Ovary (tissue), 10 donors: ENCODE results near the gene OR4K1. TPM values are rescaled to one million over a fixed set of nuclear protein-coding genes. Genes with fewer than 3 reads are reported as not detected.

Source experiments
- DNase-seq, 5 donors: peaks; one replicate each; pipeline ENCODE4 v3.0.0-alpha.2; 2019 to 2020
- H3K27ac ChIP-seq, 2 donors: fragments of 200-600 bp; one replicate each; pipeline versions ENCODE4 v1.5.1 to v1.8.0; 2019 to 2022
- H3K27me3 ChIP-seq: fragments of 200-600 bp; one replicate; pipeline ENCODE4 v1.8.0; 2022
- H3K36me3 ChIP-seq: fragments of 200-600 bp; sonication (generic); one replicate; pipeline ENCODE4 v1.5.1; 2019
- H3K4me1 ChIP-seq: one replicate; pipeline ENCODE4 v1.8.1; 2013; ENCODE audit warnings: mild to moderate bottlenecking, moderate library complexity; ENCODE audit not compliant: insufficient read depth
- H3K4me3 ChIP-seq: fragments of 200-600 bp; sonication (generic); one replicate; pipeline ENCODE4 v1.5.1; 2017
- H3K9me3 ChIP-seq, 2 donors: fragments of 200-600 bp in 1 of 2; sonication (generic) in 1 of 2; one replicate each; pipeline versions ENCODE4 v1.5.1 to v1.8.1; 2013 to 2019; ENCODE audit warnings: mild to moderate bottlenecking in 1 of 2, moderate library complexity in 1 of 2
- CTCF ChIP-seq, 3 donors: fragments of 450-650 bp in 2 of 3; fragments of 200-600 bp in 1 of 3; IDR thresholded peaks; one replicate each; pipeline versions ENCODE4 v1.5.1 to v1.8.0; 2016 to 2022; ENCODE audit warnings: antibody characterized with exemption in 3 of 3, mild to moderate bottlenecking in 1 of 3
- EP300 ChIP-seq: sonication (generic); formaldehyde crosslinking; IDR thresholded peaks from one replicate; pipeline ENCODE4 v1.6.1; 2017; ENCODE audit warnings: antibody characterized with exemption
- POLR2A ChIP-seq: fragments of 450-650 bp; IDR thresholded peaks from one replicate; pipeline ENCODE4 v1.6.1; 2017; ENCODE audit warnings: antibody characterized with exemption, mild to moderate bottlenecking, moderate library complexity
- WGBS, 3 donors: extraction: QIAGEN DNeasy Blood & Tissue Kit in 1 of 3; methylation state at CpG; one replicate each; pipeline versions ENCODE4 v1.1.5 to v1.1.7; 2013 to 2017; 5-methylcytosine and 5-hydroxymethylcytosine counted together
- intact Hi-C, 4 donors: fragments of 100-400 bp; cut with DNase I; formaldehyde crosslinking; loops; one replicate each; pipeline versions ENCODE4 v1.11.0 to v1.15.1; 2022 to 2023
- long read RNA-seq, 3 donors: library from polyadenylated mRNA in 2 of 3; unstranded in 2 of 3; transcript quantifications; one replicate each; pipeline ENCODE4 v2.0.0 and lab custom pipeline, GENCODE V29; 2021 to 2026
- polyA plus RNA-seq, 2 donors: library from polyadenylated mRNA; stranded (reverse); fragments of 200-250 nt in 1 of 2; fragments of 350-450 nt in 1 of 2; fragmentation: Illumina TruSeq in 1 of 2; extraction: RNeasy Lipid Tissue Mini Kit (QIAGEN cat#74804) in 1 of 2; gene quantifications; one replicate each; pipeline ENCODE4 v1.2.3, GENCODE V29; 2013 to 2014
- total RNA-seq, 7 donors: library from RNA; depleted of rRNA in 2 of 7; stranded (reverse); fragments of >200 nt in 2 of 7; fragmentation: NEBNext Ultra II Directional in 3 of 7; extraction: Animal tissue kit (Norgen Biotek cat#: 25700) in 3 of 7; gene quantifications; one replicate each; pipeline versions ENCODE4 v1.1.0 to v1.2.4, GENCODE V29; 2016 to 2023
- donor health status: DM: no; HTN: no; CAD: no; lungs with moderate emphysema.
- donor health status: DM: no; HTN: no; CAD: no.
- donor health status: Bipolar disorder and iron deficiency.
- donor health status: DM: yes; HTN: yes; CAD: no.
- donor health status: DM: no; HTN: no; CAD: no.
- donor health status: DM: yes; HTN: yes; CAD: no.

Gene OR4K1, protein sequence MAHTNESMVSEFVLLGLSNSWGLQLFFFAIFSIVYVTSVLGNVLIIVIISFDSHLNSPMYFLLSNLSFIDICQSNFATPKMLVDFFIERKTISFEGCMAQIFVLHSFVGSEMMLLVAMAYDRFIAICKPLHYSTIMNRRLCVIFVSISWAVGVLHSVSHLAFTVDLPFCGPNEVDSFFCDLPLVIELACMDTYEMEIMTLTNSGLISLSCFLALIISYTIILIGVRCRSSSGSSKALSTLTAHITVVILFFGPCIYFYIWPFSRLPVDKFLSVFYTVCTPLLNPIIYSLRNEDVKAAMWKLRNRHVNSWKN
- total RNA-seq (not detected), polyA plus RNA-seq (not detected)
- long read RNA-seq, donor 1: 0 reads
- long read RNA-seq, donor 2: 0 reads
- long read RNA-seq, donor 3: 0 reads

DNA sequence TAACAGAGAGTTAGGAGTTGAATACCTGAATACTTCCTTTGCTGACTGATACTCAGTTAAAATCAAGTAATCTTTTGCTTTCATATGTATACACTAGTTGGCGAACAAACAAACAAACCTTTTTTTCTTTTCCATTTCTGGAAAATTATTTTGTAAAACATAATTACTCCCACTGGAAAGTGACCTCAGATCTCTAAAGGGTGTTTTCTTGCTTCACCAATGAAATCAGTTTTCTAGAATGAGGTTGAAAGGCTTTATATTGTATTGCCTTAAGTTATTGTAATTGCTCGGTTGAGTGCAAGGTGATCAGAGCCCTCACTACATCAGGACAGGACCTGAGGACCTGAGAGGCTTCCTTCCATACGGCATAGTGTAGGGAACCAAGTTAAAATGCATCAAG, at the start of gene OR4K1:
OR4K1 (plus strand) TSS at position 301 of the 400 bp plus-strand sequence. CDS start 4,750 bp downstream, outside the sequence.
- intact Hi-C loops: no loop called here
- 53 to 61% (median 60%) methylated on average over 3 of the region's 3 CpGs for WGBS, 3 donors
- peaks cover 4% of the 10 kb centered on the region for H3K27me3 ChIP-seq

GRCh38 chr14:19895282-19895681, 35.4 kb upstream of the OR4K1 start:
- H3K27ac ChIP-seq: no peak overlapping the region
- H3K36me3 ChIP-seq: no peaks in the 10 kb centered on the region
- no peak overlapping the region for H3K4me3 ChIP-seq
- WGBS, 3 donors: 34 to 51% (median 41%) methylated on average over 2 of the region's 2 CpGs
- H3K9me3 ChIP-seq: no peaks in the 10 kb centered on the region
- H3K4me1 ChIP-seq: no peaks in the 10 kb centered on the region
- DNase-seq: no peak
- TF ChIP-seq CTCF (IDR thresholded peaks at IDR 0.05) (no peak), EP300 (no peak), POLR2A (no peak)
- H3K27me3 ChIP-seq: no peaks in the 10 kb centered on the region
- intact Hi-C loops: no loop called here

More for the DNA sequence above, at the start of gene OR4K1:
- no peaks in the 10 kb centered on the region for H3K9me3 ChIP-seq
- no peak within 1 kb of the TSS for H3K27ac ChIP-seq
- TF ChIP-seq POLR2A (no peak), CTCF (IDR thresholded peaks at IDR 0.05) (no peak), EP300 (no peak)
- DNase-seq: no peak
- H3K4me1 ChIP-seq: no peaks in the 10 kb centered on the region
- no peak within 1 kb of the TSS for H3K4me3 ChIP-seq
- no peaks in the 10 kb centered on the region for H3K36me3 ChIP-seq

- Histone ChIP-seq H3K4me1 (no peaks in the 10 kb centered on the region), H3K4me3 (no peak overlapping the region), H3K27ac (no peak overlapping the region), H3K36me3 (no peaks in the 10 kb centered on the region), H3K27me3 (no peaks in the 10 kb centered on the region), H3K9me3 (no peaks in the 10 kb centered on the region)
- TF ChIP-seq CTCF (IDR thresholded peaks at IDR 0.05) (no peak), POLR2A (no peak), EP300 (no peak)
- intact Hi-C loops: no loop called here
- no peak for DNase-seq
- 43 to 65% (median 64%) methylated on average over 3 of the region's 3 CpGs for WGBS, 3 donors
Measured at GRCh38 chr14:19900999-19901398, 29.7 kb upstream of the OR4K1 start.

DNA sequence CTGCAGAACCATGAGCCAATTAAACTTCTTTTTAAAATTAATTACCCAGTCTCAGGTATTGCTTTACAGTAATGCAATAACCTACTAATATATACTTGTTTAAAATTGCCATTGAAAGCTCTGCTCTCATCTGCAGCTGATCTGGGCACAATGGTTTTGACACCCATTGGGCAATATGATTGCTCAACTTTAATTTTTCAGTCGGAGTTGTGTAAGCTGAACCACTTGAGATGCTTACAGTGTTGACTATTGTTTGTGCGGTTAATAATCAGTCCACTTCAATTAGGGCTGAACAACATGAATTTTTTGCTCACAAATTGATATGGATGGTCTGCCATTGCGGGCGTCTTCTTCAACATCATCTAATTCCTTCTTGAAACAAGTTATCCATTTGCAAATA, 28.3 kb upstream of the OR4K1 start:
- Histone ChIP-seq H3K9me3 (no peaks in the 10 kb centered on the region), H3K27ac (no peak overlapping the region), H3K27me3 (no peaks in the 10 kb centered on the region), H3K36me3 (no peaks in the 10 kb centered on the region), H3K4me3 (no peak overlapping the region), H3K4me1 (no peaks in the 10 kb centered on the region)
- 79 to 88% (median 79%) methylated on average over 4 of the region's 4 CpGs for WGBS, 3 donors
- DNase-seq: no peak
- TF ChIP-seq CTCF (IDR thresholded peaks at IDR 0.05) (no peak), POLR2A (no peak), EP300 (no peak)
- intact Hi-C loops: no loop called here
